Occipital lobe (tissue), 2 donors: Measurements from ENCODE around the gene COL10A1. TPM values are rescaled to one million over a fixed set of nuclear protein-coding genes. Genes with fewer than 3 reads are reported as not detected.

Experiments used
- DNase-seq: peaks from one replicate; lab custom pipeline; 2025; lab: John Stamatoyannopoulos, UW
- total RNA-seq: library from RNA; depleted of rRNA; stranded (reverse); fragments of >200 nt; gene quantifications from one replicate; pipeline ENCODE4 v1.2.3, GENCODE V29; 2014

Gene COL10A1
- total RNA-seq, result not detected

GRCh38 chr6:116126032-116126431 is at the start of gene COL10A1:
TSS of gene COL10A1 (minus strand) at chr6:116126132. CDS start at chr6:116125492, 640 bp downstream.
- no peak for DNase-seq

GRCh38 chr6:116175344-116175743 is 49.4 kb upstream of the COL10A1 start:
- no peak for DNase-seq

GRCh38 chr6:116173928-116174327 is 48.0 kb upstream of the COL10A1 start:
- no peak for DNase-seq

- DNase-seq, result no peak
Measured at GRCh38 chr6:116170358-116171057, 44.6 kb upstream of the COL10A1 start.

- no peak for DNase-seq
Measured at GRCh38 chr6:116169880-116170279, 43.9 kb upstream of the COL10A1 start.

- no peak for DNase-seq
Measured at GRCh38 chr6:116168148-116168547, 42.2 kb upstream of the COL10A1 start.

- no peak for DNase-seq
Measured at GRCh38 chr6:116166369-116166768, 40.4 kb upstream of the COL10A1 start.

- DNase-seq, result no peak
Measured at GRCh38 chr6:116165596-116165995, 39.7 kb upstream of the COL10A1 start.

GRCh38 chr6:116159782-116160524 is 34.0 kb upstream of the COL10A1 start:
- no peak for DNase-seq

GRCh38 chr6:116158641-116159040 is 32.7 kb upstream of the COL10A1 start:
- DNase-seq, result no peak

GRCh38 chr6:116157391-116157790 is 31.5 kb upstream of the COL10A1 start:
- no peak for DNase-seq

GRCh38 chr6:116156405-116157326 is 30.7 kb upstream of the COL10A1 start:
- no peak for DNase-seq

GRCh38 chr6:116154887-116155286 is 29.0 kb upstream of the COL10A1 start:
- no peak for DNase-seq

GRCh38 chr6:116152620-116153019 is 26.7 kb upstream of the COL10A1 start:
- no peak for DNase-seq

- no peak for DNase-seq
Measured at GRCh38 chr6:116145803-116146675, 20.1 kb upstream of the COL10A1 start.

GRCh38 chr6:116144605-116145004 is 18.7 kb upstream of the COL10A1 start:
- no peak for DNase-seq

- no peak for DNase-seq
Measured at GRCh38 chr6:116139917-116140316, 14.0 kb upstream of the COL10A1 start.

- DNase-seq, result no peak
Measured at GRCh38 chr6:116136933-116137340, 11.0 kb upstream of the COL10A1 start.

- no peak for DNase-seq
Measured at GRCh38 chr6:116136373-116136772, 10.4 kb upstream of the COL10A1 start.

- no peak for DNase-seq
Measured at GRCh38 chr6:116133453-116133852, 7.5 kb upstream of the COL10A1 start.
